ENCODE results near the gene NPAS2. TPM values are rescaled to one million over a fixed set of nuclear protein-coding genes. Genes with fewer than 3 reads are reported as not detected.

NPAS2 gene
- total RNA-seq, 4 donors from 2014 or later = 6.1 to 29.8 (median 24.3) TPM

- DNase-seq (ENCODE audit: low spot score) (no peak), ATAC-seq (ENCODE audit: low FRiP score) (no peak)
- TF ChIP-seq CTCF (IDR thresholded peaks at IDR 0.05) = no peak
Measured at GRCh38 chr2:100857915-100858314, 38.0 kb downstream of the NPAS2 start.

DNA sequence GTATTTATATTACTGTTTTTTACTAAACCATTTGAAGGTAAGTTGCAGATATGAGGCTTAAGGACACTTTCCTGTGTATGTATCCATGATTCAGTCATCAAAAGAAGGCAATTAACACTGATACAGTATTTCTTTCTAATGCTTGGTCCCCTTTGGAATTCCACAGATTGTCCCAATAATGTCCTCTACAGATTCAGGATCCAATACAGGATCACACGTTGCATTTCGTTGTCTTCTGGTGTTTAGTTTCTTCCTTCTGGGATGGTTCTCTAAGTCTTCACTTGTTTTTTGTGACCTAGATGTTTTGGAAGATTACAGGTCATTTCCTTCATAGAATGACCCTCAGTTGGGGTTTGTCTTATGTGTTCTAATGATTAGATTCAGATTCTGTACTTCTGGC lies 40.0 kb downstream of the NPAS2 start:
- no peak for ATAC-seq (ENCODE audit: low FRiP score)
- no peak for TF ChIP-seq CTCF (IDR thresholded peaks at IDR 0.05)
- DNase-seq (ENCODE audit: low spot score) = no peak

- no peak for DNase-seq (ENCODE audit: low spot score)
- no peak for ATAC-seq (ENCODE audit: low FRiP score)
- no peak for TF ChIP-seq CTCF (IDR thresholded peaks at IDR 0.05)
Measured at GRCh38 chr2:100861340-100861739, 41.4 kb downstream of the NPAS2 start.

GRCh38 chr2:100862081-100862480 lies 42.1 kb downstream of the NPAS2 start:
- no peak for TF ChIP-seq CTCF (IDR thresholded peaks at IDR 0.05)
- no peak for DNase-seq (ENCODE audit: low spot score)
- no peak for ATAC-seq (ENCODE audit: low FRiP score)

- ATAC-seq (ENCODE audit: low FRiP score) = no peak
- TF ChIP-seq CTCF (IDR thresholded peaks at IDR 0.05) = no peak
- DNase-seq (ENCODE audit: low spot score) = no peak
Measured at GRCh38 chr2:100865816-100866460, 46.0 kb downstream of the NPAS2 start.

DNA sequence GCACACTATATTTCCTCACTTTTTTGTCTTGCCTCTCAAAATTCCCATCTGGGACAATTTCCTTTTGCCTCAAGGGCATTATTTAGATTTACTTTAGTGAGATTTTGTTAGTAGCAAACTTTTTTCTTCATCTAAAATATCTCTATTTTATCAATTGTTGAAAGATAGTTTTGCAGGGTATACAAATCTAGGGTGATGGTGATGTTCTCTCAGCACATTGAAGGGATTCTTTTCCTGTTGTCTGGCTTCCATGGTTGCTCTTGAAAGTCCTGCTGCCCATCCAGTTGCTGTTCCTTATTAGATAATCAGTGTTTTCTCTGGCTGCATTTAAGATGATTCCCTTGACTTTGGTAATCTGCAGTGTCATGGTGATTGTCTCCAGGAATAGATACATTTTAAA lies 48.1 kb downstream of the NPAS2 start:
- ATAC-seq (ENCODE audit: low FRiP score) (no peak), DNase-seq (ENCODE audit: low spot score) (no peak)
- no peak for TF ChIP-seq CTCF (IDR thresholded peaks at IDR 0.05)

DNA sequence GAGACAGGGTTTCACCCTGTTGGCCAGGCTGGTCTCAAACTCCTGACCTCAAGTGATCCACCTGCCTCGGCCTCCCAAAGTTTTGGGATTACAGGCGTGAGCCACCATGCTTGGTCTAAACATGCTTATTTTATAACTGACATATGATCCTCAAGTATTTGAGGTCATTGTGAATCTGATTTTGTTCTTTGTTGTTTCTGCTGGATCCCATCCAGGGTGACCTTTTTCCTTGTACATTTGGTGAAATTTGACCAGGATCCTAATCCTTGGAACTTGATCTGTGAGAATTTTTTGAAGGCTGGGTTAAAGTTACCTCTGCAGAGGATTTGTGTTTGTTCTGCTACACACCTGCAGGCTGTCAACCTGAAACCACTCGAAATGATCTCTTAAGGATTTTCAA lies 49.2 kb downstream of the NPAS2 start:
- DNase-seq (ENCODE audit: low spot score) (no peak), ATAC-seq (ENCODE audit: low FRiP score) (no peak)
- no peak for TF ChIP-seq CTCF (IDR thresholded peaks at IDR 0.05)

All from omental fat pad (tissue), 4 donors.